ENCODE results near the gene SIN3A. TPM values are rescaled to one million over a fixed set of nuclear protein-coding genes. Genes with fewer than 3 reads are reported as not detected.

The SIN3A gene
- total RNA-seq, 4 donors from 2014 or later, result 26.6 to 46.4 (median 35.3) TPM

DNA sequence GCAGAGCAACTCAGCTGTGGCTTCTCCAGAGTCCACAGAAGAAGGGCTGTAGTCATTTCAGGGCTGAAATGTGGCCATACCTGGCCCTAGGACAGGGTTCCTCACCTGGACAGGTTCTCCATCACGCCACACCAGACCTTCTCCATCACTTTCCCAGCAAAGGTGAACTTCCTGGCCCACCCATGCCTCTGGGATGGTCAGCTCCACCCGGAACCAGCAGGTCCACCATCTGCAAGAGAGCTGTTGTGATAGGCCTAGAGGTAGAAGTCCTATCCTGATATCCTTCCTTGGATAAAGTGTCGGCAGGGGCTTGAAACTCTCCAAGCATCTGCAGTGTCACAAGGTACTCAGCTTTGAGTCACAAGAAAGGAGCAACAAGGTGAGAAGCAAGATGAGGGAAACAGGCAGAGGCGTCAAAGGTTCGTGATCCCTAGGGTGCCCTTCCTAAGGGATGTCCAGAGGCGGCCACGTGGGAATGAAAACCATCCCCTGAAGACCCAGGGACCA, 84.0 kb downstream of the SIN3A start:
- ATAC-seq (ENCODE audit: low FRiP score), result no peak
- no peak for DNase-seq (ENCODE audit: low spot score)
- TF ChIP-seq, protein P1, sequence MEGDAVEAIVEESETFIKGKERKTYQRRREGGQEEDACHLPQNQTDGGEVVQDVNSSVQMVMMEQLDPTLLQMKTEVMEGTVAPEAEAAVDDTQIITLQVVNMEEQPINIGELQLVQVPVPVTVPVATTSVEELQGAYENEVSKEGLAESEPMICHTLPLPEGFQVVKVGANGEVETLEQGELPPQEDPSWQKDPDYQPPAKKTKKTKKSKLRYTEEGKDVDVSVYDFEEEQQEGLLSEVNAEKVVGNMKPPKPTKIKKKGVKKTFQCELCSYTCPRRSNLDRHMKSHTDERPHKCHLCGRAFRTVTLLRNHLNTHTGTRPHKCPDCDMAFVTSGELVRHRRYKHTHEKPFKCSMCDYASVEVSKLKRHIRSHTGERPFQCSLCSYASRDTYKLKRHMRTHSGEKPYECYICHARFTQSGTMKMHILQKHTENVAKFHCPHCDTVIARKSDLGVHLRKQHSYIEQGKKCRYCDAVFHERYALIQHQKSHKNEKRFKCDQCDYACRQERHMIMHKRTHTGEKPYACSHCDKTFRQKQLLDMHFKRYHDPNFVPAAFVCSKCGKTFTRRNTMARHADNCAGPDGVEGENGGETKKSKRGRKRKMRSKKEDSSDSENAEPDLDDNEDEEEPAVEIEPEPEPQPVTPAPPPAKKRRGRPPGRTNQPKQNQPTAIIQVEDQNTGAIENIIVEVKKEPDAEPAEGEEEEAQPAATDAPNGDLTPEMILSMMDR (IDR thresholded peaks at IDR 0.05), result peak in 1 of 3 donors; percentile 7

DNA sequence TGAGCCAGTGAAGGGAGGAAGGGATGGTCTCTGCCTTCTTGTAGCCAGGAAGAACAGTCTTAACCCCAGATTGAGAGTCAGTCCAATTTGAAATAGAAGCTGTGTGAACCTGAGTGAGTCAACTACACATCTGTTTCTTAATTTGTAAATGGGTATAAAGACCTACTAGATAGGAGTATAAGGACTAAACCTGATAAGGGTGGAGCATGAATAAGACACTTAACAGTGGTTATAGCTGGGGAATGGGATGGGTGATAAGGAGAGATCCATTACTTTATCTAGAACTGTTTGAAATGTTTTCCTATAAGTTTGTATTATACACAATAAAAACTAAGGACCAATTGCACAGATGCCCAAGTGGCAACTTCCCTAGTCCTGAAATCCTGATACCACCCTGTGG, 84.5 kb downstream of the SIN3A start:
- DNase-seq (ENCODE audit: low spot score) (no peak), ATAC-seq (ENCODE audit: low FRiP score) (no peak)
- TF ChIP-seq, protein P1 (IDR thresholded peaks at IDR 0.05), result no peak

DNA sequence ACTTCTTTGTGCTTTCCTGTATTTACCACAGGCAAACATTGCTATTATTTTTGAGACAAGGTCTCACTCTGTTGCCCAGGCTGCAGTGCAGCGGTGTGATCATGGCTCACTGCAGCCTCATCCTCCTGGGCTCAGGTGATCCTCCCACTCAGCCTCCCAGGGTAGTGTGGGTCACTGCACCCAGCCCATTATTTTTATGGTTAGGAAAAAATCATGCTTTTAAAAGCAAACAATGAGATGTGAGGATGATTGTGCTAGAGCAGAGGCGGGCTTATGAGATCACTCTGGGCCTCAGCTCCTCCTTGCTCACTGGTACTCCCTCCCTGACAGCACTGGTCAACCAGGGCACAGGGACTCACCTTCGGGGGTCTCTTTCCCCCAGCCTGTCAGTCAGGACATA, 85.3 kb downstream of the SIN3A start:
- DNase-seq (ENCODE audit: low spot score) (no peak), ATAC-seq (ENCODE audit: low FRiP score) (no peak)
- TF ChIP-seq, protein P1 (IDR thresholded peaks at IDR 0.05), result no peak

DNA sequence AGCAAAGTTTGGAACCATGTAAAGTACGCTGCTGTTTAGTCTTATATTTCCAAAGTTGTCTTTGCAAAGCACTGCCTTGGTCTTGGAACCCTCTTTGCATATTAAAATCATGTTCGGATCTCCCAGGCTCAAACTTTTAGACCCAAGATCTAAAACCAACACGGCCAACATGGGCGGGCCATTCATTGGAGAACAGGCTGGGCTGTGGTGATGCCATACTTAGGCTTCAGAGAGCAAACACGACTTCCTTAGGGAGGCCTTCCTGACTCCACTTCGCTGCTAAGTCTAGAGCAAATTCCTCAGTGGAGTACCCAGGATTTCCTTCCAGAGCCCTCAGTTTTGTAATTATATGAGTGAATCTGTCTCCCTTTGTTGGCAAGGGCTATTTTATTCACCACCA, 86.6 kb downstream of the SIN3A start:
- TF ChIP-seq, protein P1 (IDR thresholded peaks at IDR 0.05), result no peak
- no peak for ATAC-seq (ENCODE audit: low FRiP score)
- no peak for DNase-seq (ENCODE audit: low spot score)

DNA sequence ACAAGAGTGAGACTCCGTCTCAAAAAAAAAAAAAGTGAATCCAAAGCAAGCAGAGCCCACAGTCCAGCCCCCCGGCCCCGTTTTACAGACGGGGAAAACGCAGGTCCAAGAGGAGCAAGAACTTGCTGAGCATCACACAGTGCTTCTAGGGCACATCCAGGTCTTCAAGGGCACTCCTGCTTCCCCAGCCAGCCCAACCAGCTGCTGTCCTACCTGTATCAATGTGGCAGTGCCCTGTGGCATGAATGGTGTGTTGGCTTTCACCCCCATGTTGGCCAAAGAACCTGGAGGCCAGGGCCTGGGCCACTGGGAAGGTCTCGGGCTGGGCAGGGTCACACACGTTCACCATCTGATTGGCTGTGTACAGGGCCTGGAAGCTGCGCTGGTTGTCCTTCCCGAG, 87.7 kb downstream of the SIN3A start:
- no peak for DNase-seq (ENCODE audit: low spot score)
- TF ChIP-seq, protein P1 (IDR thresholded peaks at IDR 0.05), result no peak
- no peak for ATAC-seq (ENCODE audit: low FRiP score)

DNA sequence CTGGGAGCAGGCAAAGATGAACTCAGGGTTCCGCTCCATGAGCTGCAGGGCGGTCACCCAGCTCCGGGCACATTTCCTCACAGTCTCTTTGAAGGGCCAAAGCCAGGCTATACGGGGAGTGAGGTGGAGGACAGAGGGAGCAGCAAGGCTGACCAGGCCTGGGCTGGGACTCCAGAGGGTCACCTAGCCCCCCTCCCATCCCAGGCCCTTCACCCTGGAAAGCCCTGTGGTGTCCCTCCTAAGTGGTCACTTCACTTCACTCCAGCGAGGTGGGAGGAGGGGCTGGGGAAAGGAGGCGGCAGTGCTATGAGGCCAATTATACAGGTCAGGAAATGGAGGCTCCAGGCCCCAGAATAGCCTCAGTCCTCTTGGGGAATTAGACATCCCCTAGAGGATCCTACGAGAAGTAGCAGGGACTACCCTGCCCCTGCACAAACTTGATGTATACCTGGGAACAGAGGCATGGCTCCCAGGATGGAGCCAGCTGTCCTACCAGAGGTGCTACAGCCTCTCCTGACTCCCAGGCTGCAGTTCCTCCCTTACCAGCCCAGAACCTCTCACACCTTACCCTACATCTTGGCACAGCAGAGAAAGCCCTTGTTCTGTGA, 88.7 kb downstream of the SIN3A start:
- DNase-seq (ENCODE audit: low spot score), result no peak
- TF ChIP-seq, protein P1 (IDR thresholded peaks at IDR 0.05), result no peak
- no peak for ATAC-seq (ENCODE audit: low FRiP score)

DNA sequence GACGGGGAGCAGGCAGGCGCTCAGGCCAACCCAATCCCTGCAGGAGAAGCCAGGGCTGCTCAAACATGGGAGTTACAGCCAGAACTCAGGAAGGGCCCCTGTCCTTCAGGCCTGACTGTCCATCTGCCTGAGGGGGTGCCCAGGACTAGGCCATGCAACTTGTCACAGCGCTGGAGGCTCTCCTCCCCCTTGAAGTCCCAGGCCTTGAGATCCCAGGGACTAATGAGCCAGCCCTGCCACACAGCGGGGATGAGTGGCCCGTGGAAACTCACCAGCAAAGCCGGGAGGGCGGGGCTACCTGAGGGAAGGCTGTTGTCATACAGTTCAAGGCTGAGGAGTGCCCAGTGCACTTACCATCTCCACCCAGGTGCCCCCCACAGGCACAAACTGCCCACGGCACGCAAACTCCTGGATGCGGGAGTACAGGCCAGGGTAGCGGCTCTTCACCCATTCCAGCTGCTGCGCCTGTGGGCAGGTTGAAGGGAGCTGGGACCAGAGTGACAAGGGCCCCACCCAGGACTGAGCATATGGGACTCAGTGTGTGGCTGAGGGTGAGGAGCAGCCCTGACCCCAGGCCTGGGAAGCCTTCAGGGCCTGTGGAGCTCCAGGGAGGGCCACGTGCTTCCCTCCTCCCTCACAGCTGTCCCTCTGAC, 89.4 kb downstream of the SIN3A start:
- ATAC-seq (ENCODE audit: low FRiP score), result no peak
- TF ChIP-seq, protein P1 (IDR thresholded peaks at IDR 0.05), result no peak
- DNase-seq (ENCODE audit: low spot score), result no peak
